IMR-90 (cell line): ENCODE data around the gene SUSD6. TPM values are rescaled to one million over a fixed set of nuclear protein-coding genes. Genes with fewer than 3 reads are reported as not detected.

ENCODE experiments used
- ATAC-seq: fragments of 200-7000 bp; cut with Tn5 transposase; 2 replicates; pipeline ENCODE4 v1.9.1; 2020; ENCODE audit warnings: low read depth, mild to moderate bottlenecking, moderate library complexity
- BruUV-seq: library from RNA; stranded (reverse); fragments of 400-500 nt; replicated peaks from 2 replicates; lab custom pipeline; 2021; lab: Mats Ljungman, UMichigan
- CTCF ChIA-PET: fragments of 300-600 bp; formaldehyde crosslinking; extraction: SDS; loops from one replicate; lab custom pipeline; 2021; ENCODE audit warnings: antibody characterized with exemption; lab: Yijun Ruan, JAX
- POLR2A ChIA-PET: fragments of 300-600 bp; sonication (Branson Sonifier 250); formaldehyde crosslinking; loops from one replicate; lab custom pipeline; 2022; ENCODE audit warnings: antibody characterized with exemption; ENCODE audit not compliant: unreplicated experiment; lab: Charles Lee
- DNase-seq: peaks from one replicate; pipeline ENCODE4 v3.0.0; 2013
- H2AFZ ChIP-seq: replicated peaks from 2 replicates; pipeline ENCODE3; 2013; ENCODE audit warnings: low read length, mild to moderate bottlenecking; ENCODE audit not compliant: poor library complexity
- H2AK5ac ChIP-seq: 2 replicates; pipeline ENCODE4 v1.6.1; 2013; ENCODE audit warnings: low read depth, low read length, inconsistent platforms
- H2AK9ac ChIP-seq: replicated peaks from 2 replicates; pipeline ENCODE3; 2013; ENCODE audit warnings: mild to moderate bottlenecking, low read depth, low read length, moderate library complexity; ENCODE audit not compliant: poor library complexity
- H2BK120ac ChIP-seq: 2 replicates; pipeline ENCODE4 v1.6.1; 2013; ENCODE audit warnings: low read depth, low read length, inconsistent platforms
- H2BK15ac ChIP-seq: 3 replicates; pipeline ENCODE4 v1.6.1; 2013; ENCODE audit warnings: low read depth, low read length, inconsistent platforms
- H2BK20ac ChIP-seq: 2 replicates; pipeline ENCODE4 v1.6.1; 2013; ENCODE audit warnings: low read depth, mild to moderate bottlenecking, inconsistent platforms, low read length, moderate library complexity
- H2BK5ac ChIP-seq: 2 replicates; pipeline ENCODE4 v1.6.1; 2013; ENCODE audit warnings: mild to moderate bottlenecking, low read depth, low read length, inconsistent platforms; ENCODE audit not compliant: poor library complexity, severe bottlenecking
- H3K14ac ChIP-seq: replicated peaks from 2 replicates; pipeline ENCODE4 v1.6.1; 2013; ENCODE audit warnings: low read depth, low read length, inconsistent platforms
- H3K18ac ChIP-seq: 2 replicates; pipeline ENCODE4 v1.6.1; 2013; ENCODE audit warnings: low read depth, low read length, control low read depth
- H3K23ac ChIP-seq: 2 replicates; pipeline ENCODE4 v1.6.1; 2013; ENCODE audit warnings: low read depth, low read length, inconsistent platforms
- H3K27ac ChIP-seq: 2 replicates; pipeline ENCODE4 v1.5.1; 2013; ENCODE audit warnings: mild to moderate bottlenecking, control low read depth, low read length; ENCODE audit not compliant: insufficient read depth
- H3K27me3 ChIP-seq: 2 replicates; pipeline ENCODE4 v1.6.1; 2013; ENCODE audit warnings: low read length; ENCODE audit not compliant: control insufficient read depth, insufficient read depth
- H3K36me3 ChIP-seq: 2 replicates; pipeline ENCODE4 v1.6.1; 2013; ENCODE audit warnings: low read length, mixed read lengths; ENCODE audit not compliant: control insufficient read depth, insufficient read depth
- H3K4ac ChIP-seq: 2 replicates; pipeline ENCODE4 v1.6.1; 2013; ENCODE audit warnings: low read depth, low read length, inconsistent platforms
- H3K4me1 ChIP-seq: 2 replicates; pipeline ENCODE4 v1.6.1; 2013; ENCODE audit warnings: low read length, mixed read lengths; ENCODE audit not compliant: control insufficient read depth, insufficient read depth
- H3K4me2 ChIP-seq: 2 replicates; pipeline ENCODE4 v1.6.1; 2013; ENCODE audit warnings: low read depth, mild to moderate bottlenecking, control low read depth, low read length, moderate library complexity
- H3K4me3 ChIP-seq: 2 replicates; pipeline ENCODE4 v1.5.1; 2013; ENCODE audit warnings: low read depth, mild to moderate bottlenecking, control low read depth, low read length, moderate library complexity; ENCODE audit not compliant: insufficient read depth
- H3K56ac ChIP-seq: 2 replicates; pipeline ENCODE4 v1.6.1; 2013; ENCODE audit warnings: low read length, inconsistent platforms; ENCODE audit not compliant: insufficient read depth; ENCODE audit errors: extremely low read depth
- H3K79me1 ChIP-seq, 2 experiments: 2 replicates each; pipeline ENCODE4 v1.6.1; 2013; ENCODE audit warnings: low read length in 2 of 2, inconsistent platforms in 1 of 2, low read depth in 1 of 2
- H3K9ac ChIP-seq: 2 replicates; pipeline ENCODE4 v1.6.1; 2013; ENCODE audit warnings: low read depth, low read length, control low read depth
- H3K9me1 ChIP-seq: 2 replicates; pipeline ENCODE4 v1.6.1; 2013; ENCODE audit warnings: low read length, inconsistent platforms; ENCODE audit not compliant: insufficient read depth
- H3K9me3 ChIP-seq: 2 replicates; pipeline ENCODE4 v1.6.1; 2013; ENCODE audit warnings: low read length; ENCODE audit not compliant: control insufficient read depth, insufficient read depth
- H4K20me1 ChIP-seq: 2 replicates; pipeline ENCODE4 v1.6.1; 2013; ENCODE audit warnings: low read length, inconsistent platforms; ENCODE audit not compliant: insufficient read depth
- H4K5ac ChIP-seq: 2 replicates; pipeline ENCODE4 v1.6.1; 2013; ENCODE audit warnings: mild to moderate bottlenecking, low read depth, low read length, control low read depth
- H4K8ac ChIP-seq, 2 experiments: 2 replicates each; pipeline ENCODE4 v1.6.1; 2013; ENCODE audit warnings: low read depth in 2 of 2, low read length in 2 of 2, control low read depth in 1 of 2, inconsistent platforms in 1 of 2
- H4K91ac ChIP-seq: 2 replicates; pipeline ENCODE4 v1.6.1; 2013; ENCODE audit warnings: low read depth, low read length, inconsistent platforms; ENCODE audit not compliant: insufficient read depth
- BHLHE40 ChIP-seq: fragments of 150-350 bp; IDR thresholded peaks from 2 replicates; pipeline ENCODE4 v1.6.1; 2016; ENCODE audit warnings: mild to moderate bottlenecking, low read depth, low read length
- CEBPB ChIP-seq: IDR thresholded peaks from 2 replicates; pipeline ENCODE4 v1.6.1; 2012; ENCODE audit warnings: low read depth, low read length, improper control_type of control experiment
- CHD1 ChIP-seq: IDR thresholded peaks from 2 replicates; pipeline ENCODE4 v1.6.1; 2012; ENCODE audit warnings: low read depth, low read length, improper control_type of control experiment
- CTCF ChIP-seq: conservative IDR thresholded peaks from 2 replicates; pipeline ENCODE4 v1.5.1; 2012; ENCODE audit warnings: mild to moderate bottlenecking, low read depth, low read length, improper control_type of control experiment
- ELK1 ChIP-seq: fragments of 150-350 bp; IDR thresholded peaks from 2 replicates; pipeline ENCODE4 v1.6.1; 2016; ENCODE audit warnings: low read depth, mild to moderate bottlenecking, low read length, moderate library complexity, borderline replicate concordance
- FOS ChIP-seq: fragments of 150-350 bp; IDR thresholded peaks from 2 replicates; pipeline ENCODE4 v1.6.1; 2016; ENCODE audit warnings: low read depth, low read length
- MAFK ChIP-seq: IDR thresholded peaks from 2 replicates; pipeline ENCODE4 v1.6.1; 2012; ENCODE audit warnings: low read depth, low read length, improper control_type of control experiment
- MAZ ChIP-seq: IDR thresholded peaks from 2 replicates; pipeline ENCODE4 v1.6.1; 2012; ENCODE audit warnings: low read depth, mild to moderate bottlenecking, low read length, improper control_type of control experiment, moderate library complexity, borderline replicate concordance
- MXI1 ChIP-seq: IDR thresholded peaks from 2 replicates; pipeline ENCODE4 v1.6.1; 2012; ENCODE audit warnings: low read depth, mild to moderate bottlenecking, low read length, moderate library complexity, borderline replicate concordance
- NFE2L2 ChIP-seq: fragments of 150-350 bp; IDR thresholded peaks from 2 replicates; pipeline ENCODE4 v1.6.1; 2016; ENCODE audit warnings: low read depth, mild to moderate bottlenecking, low read length
- POLR2A ChIP-seq: IDR thresholded peaks from 2 replicates; pipeline ENCODE4 v1.6.1; 2012; ENCODE audit warnings: mild to moderate bottlenecking, low read depth, low read length
- RAD21 ChIP-seq: IDR thresholded peaks from 2 replicates; pipeline ENCODE4 v1.6.1; 2012; ENCODE audit warnings: low read length, improper control_type of control experiment
- RCOR1 ChIP-seq: IDR thresholded peaks from 2 replicates; pipeline ENCODE4 v1.6.1; 2012; ENCODE audit warnings: mild to moderate bottlenecking, low read length, improper control_type of control experiment; ENCODE audit not compliant: insufficient replicate concordance
- RFX5 ChIP-seq: IDR thresholded peaks from 2 replicates; pipeline ENCODE4 v1.8.0; 2012; ENCODE audit warnings: low read depth, mild to moderate bottlenecking, low read length, moderate library complexity
- SMC3 ChIP-seq: fragments of 150-350 bp; IDR thresholded peaks from 2 replicates; pipeline ENCODE4 v1.6.1; 2016; ENCODE audit warnings: low read depth, mild to moderate bottlenecking, antibody characterized with exemption, low read length, moderate library complexity
- USF2 ChIP-seq: fragments of 150-350 bp; IDR thresholded peaks from 2 replicates; pipeline ENCODE4 v1.6.1; 2017; ENCODE audit warnings: mild to moderate bottlenecking, antibody characterized with exemption, low read length, low read depth
- WGBS, 2 experiments: methylation state at CpG; one replicate each; pipeline versions ENCODE4 v1.1.5 to v1.1.7; 2013; ENCODE audit warnings: missing lambda C conversion rate in 2 of 2; ENCODE audit not compliant: insufficient read length in 1 of 2; ENCODE audit errors: extremely low coverage in 2 of 2; 5-methylcytosine and 5-hydroxymethylcytosine counted together
- dilution Hi-C: fragments of 300-500 bp; cut with HindIII; formaldehyde crosslinking; loops from one replicate; pipeline ENCODE4 v1.14.3; 2018; ENCODE audit warnings: low sequenced_read_pairs; ENCODE audit not compliant: unreplicated experiment
- in situ Hi-C: fragments of 300-500 bp; cut with MboI; formaldehyde crosslinking; loops from 3 replicates; pipeline ENCODE4 v1.14.3; 2019; ENCODE audit warnings: low sequenced_read_pairs, inconsistent platforms, mixed read lengths
- intact Hi-C: fragments of 100-400 bp; cut with micrococcal nuclease; formaldehyde crosslinking; loops from 2 replicates; pipeline ENCODE4 v1.10.0; 2022
- polyA plus RNA-seq, 3 experiments: library from polyadenylated mRNA; depleted of rRNA; stranded (reverse); fragments of >200 nt; gene quantifications; 2 replicates each; pipeline ENCODE4 v1.2.3, GENCODE V29; 2012; ENCODE audit warnings: low replicate concordance in 1 of 3
- total RNA-seq: library from RNA; depleted of rRNA; stranded (reverse); fragments of >200 nt; gene quantifications from 2 replicates; pipeline ENCODE4 v1.2.3, GENCODE V29; 2012

The SUSD6 gene
- total and polyA plus RNA-seq, 2 of the 4 experiments (the other 2 are of a cell fraction), result 2.3 to 10.1 TPM

- Histone ChIP-seq H4K8ac (no peak overlapping the region), H3K27ac (no peak overlapping the region), H3K9ac (no peak overlapping the region), H2BK15ac (no peak overlapping the region), H3K27me3 (peaks cover 81% of the 10 kb centered on the region), H3K4me2 (no peak overlapping the region; the same call in 1 of the 2 replicates), H3K4me1 (peaks cover 3% of the 10 kb centered on the region; the same call in 1 of the 2 replicates), H3K4ac (no peak overlapping the region), H3K79me1 (no peaks in the 10 kb centered on the region), H2AK5ac (no peak overlapping the region), H3K14ac (no peak overlapping the region), H2BK20ac (no peak overlapping the region), H2BK120ac (no peak overlapping the region), H3K4me3 (no peak overlapping the region), H3K9me3 (peaks cover 1% of the 10 kb centered on the region; the same call in 1 of the 2 replicates), H4K5ac (no peak overlapping the region), H3K23ac (no peak overlapping the region), H3K56ac (no peak overlapping the region), H2AFZ (no peak overlapping the region), H4K91ac (no peak overlapping the region), H3K18ac (no peak overlapping the region), H3K9me1 (no peaks in the 10 kb centered on the region), H2AK9ac (no peak overlapping the region), H4K20me1 (no peaks in the 10 kb centered on the region), H3K36me3 (no peaks in the 10 kb centered on the region), H2BK5ac (no peak overlapping the region)
- dilution Hi-C loops, result no loop called here
- CTCF ChIA-PET, result interaction anchor here (1.0 kb wide), 1 partner anchor 12 kb away, joined by 3 read pairs; no protein-coding TSS in a partner anchor
- intact Hi-C loops, result no loop called here
- WGBS, 2 experiments, result 40% methylated on average over 28 of the region's 40 CpGs; no CpG with 5 or more reads in 1 of the 2 experiments
- no TSS peak for BruUV-seq
- no peak for ATAC-seq
- POLR2A ChIA-PET, result no interaction called here
- DNase-seq, result no peak
- no peak for TF ChIP-seq CEBPB
- no peak for TF ChIP-seq POLR2A
- TF ChIP-seq NFE2L2, result no peak
- no peak for TF ChIP-seq SMC3
- no peak for TF ChIP-seq ELK1
- TF ChIP-seq RCOR1, result no peak
- no peak for TF ChIP-seq MXI1
- no peak for TF ChIP-seq USF2
- no peak for TF ChIP-seq MAFK
- TF ChIP-seq RAD21, result no peak
- no peak for TF ChIP-seq RFX5
- TF ChIP-seq CTCF, result no peak
- TF ChIP-seq FOS, result no peak
- TF ChIP-seq CHD1, result no peak
- TF ChIP-seq MAZ, result no peak
- TF ChIP-seq BHLHE40, result no peak
- in situ Hi-C loops, result no loop called here
These were observed 38.6 kb upstream of the SUSD6 start for GRCh38 chr14:69572841-69573135.
